HG03457 (cell line): Measurements from ENCODE around the gene SLC27A2.
"Not testable (repeated sequence)": the region's sequence is repeated elsewhere in the genome, so short reads cannot be mapped to it uniquely, and the experiment has no call there.

Source experiments
- ATAC-seq: cut with Tn5 transposase; IDR thresholded peaks from one replicate; pipeline ENCODE4 v1.9.1; 2021; ENCODE audit warnings: moderate number of reproducible peaks; ENCODE audit not compliant: unreplicated experiment

SLC27A2 gene

DNA sequence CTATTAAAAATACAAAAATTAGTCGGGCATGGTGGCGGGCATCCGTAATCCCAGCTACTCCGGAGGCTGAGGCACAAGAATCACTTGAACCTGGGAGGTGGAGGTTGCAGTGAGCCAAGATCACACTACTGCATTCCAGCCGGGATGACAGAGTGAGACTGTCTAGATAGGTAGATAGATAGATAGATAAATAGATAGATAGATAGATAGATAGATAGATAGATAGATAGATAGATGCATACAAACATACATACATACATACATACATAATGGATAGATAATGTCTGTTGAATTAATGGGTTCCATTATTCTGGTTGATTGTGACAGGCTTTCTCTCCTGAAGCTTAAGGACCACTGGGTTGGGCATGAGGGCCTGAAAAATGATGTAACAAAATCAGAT, 6.8 kb downstream of the SLC27A2 start:
- ATAC-seq = not testable (repeated sequence)

- ATAC-seq = no peak
These were observed 7.6 kb downstream of the SLC27A2 start for GRCh38 chr15:50189633-50190032.

- peak; percentile 57 for ATAC-seq
These were observed 8.2 kb downstream of the SLC27A2 start for GRCh38 chr15:50190166-50190570.

- ATAC-seq = peak; percentile 44
These were observed 8.7 kb downstream of the SLC27A2 start for GRCh38 chr15:50190723-50191122.

DNA sequence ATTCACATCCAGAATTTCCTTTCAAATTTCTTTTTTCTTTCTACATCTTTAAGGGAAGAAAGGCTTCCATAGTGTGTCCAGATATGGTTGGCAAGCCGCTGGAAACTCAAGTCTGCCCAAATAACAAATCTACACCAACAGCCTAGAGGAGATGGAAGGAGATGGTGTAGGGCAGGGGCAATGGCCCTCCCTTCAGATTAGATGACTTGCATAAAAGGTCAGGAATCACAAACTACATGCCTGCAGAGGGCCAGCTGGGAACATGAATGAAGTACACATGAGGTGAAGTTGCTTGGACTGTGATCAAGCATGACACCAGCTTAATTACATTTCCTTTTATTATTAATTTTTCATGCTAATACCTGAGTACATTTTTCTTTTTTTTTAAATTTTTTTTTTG, 10.2 kb downstream of the SLC27A2 start:
- ATAC-seq = no peak

DNA sequence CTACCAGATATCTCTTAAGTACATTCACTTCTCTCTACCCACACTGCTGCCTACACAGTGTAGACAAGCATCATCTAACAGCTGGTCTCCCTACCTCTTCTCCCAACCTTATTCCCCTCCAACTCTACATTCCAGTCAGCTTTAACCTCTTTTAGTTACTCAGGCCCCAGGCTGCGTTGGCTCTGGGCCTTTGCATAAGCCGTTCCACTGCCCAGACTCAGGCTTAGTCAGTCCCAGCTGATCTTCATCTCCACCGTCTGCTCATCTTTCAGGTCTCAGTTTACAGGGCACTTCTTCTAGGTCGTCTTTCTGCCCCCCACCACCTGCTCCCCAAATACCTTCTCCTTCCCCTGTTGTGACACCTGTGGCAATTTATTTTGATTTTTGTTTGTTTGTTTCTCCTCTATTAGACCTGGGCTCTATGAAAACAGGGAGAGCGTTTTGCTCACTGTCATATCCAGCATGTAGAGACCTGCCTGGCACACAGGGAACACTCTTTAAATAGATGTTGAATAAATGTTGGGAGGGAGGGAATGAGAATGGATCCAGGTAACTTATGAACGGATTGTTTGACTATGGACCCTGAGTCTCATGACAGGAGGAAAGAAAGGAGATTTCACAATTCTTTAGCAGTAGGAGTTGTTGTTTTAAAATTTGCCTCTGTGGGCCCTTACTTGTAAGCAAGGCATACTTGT, 11.1 kb downstream of the SLC27A2 start:
- ATAC-seq = no peak

DNA sequence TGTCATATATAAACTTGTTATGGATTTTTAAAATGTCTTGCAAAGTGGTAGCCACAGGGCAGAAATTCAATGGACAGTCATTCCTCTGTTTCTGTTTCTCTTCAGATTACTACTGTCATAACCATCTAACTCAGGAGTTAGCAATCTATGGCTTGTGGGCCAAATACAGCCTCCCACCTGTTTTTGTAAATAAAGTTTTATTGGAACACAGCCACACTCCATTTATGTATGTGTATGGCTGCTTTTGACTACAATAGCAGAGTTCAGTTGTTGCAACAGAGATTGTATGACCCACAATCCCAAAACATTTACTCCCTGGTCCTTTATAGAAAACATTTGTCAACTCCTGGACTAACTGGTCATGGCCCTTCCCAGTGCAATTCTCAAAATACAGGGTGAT, 20.0 kb downstream of the SLC27A2 start:
- no peak for ATAC-seq

- ATAC-seq = no peak
These were observed 24.0 kb downstream of the SLC27A2 start for GRCh38 chr15:50206020-50206419.

DNA sequence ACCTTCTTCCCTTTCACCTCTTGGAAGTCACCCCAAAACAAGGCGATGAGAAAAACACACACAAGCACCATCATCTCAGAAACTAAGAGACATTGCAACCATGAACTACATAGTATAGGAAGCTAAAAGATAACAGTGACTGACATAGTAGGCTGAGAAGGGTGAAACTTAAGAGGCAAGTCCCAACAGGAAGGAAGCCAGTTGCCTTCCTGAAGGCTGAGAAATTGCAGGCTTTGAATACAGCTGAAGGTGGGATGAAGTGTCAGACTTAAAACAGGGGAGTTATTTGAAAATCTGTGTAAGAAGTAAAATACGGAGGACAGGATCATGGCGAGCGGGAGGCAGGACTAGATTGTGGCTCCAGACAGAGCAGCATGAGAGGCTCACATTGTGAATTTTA, 27.8 kb downstream of the SLC27A2 start:
- no peak for ATAC-seq

- ATAC-seq = no peak
These were observed 28.6 kb downstream of the SLC27A2 start for GRCh38 chr15:50210462-50211157.

DNA sequence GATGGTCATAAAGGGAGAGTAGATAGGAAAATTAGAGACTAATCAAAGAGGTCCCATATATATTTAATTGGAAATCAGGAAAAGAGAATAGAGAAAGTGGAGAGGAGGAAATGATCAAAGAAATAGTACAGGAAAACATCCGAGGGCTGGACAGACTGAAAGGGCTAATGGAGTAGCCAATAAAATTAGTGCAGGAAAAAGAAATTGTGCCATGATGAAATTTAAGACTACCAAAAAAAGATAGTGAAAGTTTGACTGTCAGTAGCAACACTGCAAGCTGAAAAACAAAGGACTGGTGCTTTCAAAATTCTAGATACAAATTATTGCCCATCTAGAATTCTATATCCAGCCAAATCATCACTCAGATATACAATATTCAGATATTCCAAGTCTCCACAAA, 36.3 kb downstream of the SLC27A2 start:
- ATAC-seq = no peak

- no peak for ATAC-seq
These were observed 36.7 kb downstream of the SLC27A2 start for GRCh38 chr15:50218691-50219090.

DNA sequence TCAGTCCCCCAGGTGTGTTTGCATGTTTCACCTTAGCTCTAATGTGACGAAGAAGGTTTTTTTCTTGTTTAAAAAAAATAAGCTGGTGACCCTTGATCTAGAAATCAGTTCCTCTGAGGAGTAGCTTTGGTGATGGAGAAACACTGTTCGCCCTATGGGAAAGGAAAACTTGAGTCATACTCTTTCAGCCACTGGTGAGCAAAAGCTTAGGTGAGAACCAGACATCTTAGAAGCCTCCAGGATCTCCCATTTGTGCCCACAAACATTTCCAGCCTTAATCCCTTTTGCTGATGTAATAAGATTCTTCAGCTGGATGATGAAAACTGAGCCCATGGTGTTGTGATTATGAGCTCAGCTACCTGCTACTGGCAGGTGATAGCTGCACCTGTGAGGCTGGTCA, 37.8 kb downstream of the SLC27A2 start:
- no peak for ATAC-seq

DNA sequence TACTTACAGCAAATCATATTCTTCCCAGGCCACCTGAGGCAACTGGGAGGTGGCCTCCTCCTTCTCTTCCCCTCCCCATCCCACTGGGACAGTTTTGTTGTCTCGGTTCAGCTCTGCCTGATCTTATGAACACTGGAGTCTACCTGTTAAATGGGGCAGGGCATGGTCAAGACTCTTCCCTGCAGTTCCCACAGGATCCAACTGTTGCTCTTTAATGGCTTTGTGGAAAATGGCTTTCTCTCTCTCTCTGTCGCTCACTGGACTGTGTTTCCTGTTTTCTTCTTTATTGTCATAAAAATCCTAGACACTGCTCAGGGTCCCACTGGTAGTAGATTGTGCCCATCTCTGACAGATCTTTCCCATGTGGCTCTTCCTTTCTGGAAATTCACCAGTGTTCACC, 40.2 kb downstream of the SLC27A2 start:
- no peak for ATAC-seq

DNA sequence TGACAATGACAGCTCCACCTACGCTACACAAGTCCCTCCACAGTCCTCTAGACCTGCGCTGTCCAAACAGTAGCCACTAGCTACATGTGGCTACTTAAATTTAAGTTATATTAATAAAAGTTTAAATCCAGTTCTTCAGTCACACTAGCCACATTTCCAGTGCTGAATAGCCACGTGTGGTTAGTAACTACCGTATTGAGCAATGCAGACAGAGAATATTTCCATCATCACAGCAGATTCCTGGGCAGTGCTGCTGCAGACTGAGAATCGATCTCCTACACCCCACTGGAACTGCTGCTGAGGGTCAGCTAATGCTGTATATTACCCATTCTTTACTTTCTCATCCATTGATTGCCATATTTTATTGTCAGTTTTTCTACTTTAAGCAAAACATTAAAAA, 42.6 kb downstream of the SLC27A2 start:
- ATAC-seq = no peak

DNA sequence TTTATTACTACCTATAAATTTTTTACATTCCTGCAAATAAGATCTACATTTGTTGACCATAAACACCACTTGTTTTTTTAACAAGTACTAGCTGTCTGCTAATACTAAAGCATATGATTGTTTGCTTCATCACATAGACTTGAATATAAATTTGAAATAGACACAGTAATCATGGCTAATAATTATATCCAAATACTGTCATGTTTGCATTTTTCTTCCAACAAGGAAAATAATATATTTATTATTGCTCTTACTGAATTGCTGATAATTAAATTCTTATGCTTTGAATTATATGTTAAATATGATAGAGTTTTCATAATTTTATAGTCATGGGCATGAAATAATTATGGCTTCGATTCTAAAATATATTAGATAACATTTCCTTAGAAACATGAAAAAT, 43.1 kb downstream of the SLC27A2 start:
- no peak for ATAC-seq

- no peak for ATAC-seq
These were observed 43.9 kb downstream of the SLC27A2 start for GRCh38 chr15:50225938-50226337.

DNA sequence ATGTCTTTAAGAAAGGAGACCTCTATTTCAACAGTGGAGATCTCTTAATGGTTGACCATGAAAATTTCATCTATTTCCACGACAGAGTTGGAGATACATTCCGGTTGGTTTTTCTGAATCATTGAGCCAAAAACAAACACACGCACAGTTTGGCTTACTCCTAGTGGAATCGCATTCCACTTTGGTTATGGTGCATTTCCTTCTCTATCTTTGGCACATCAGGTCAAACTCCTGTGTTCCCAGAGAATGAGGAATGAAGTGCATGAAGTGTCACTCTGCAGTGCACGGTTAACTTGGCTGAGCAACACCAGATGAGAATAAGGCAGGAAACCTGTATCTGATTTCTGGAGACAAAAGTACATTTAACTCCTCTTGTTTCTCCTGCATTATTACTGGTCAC, 45.1 kb downstream of the SLC27A2 start:
- ATAC-seq = no peak

GRCh38 chr15:50228866-50229265, 46.9 kb downstream of the SLC27A2 start:
- no peak for ATAC-seq

GRCh38 chr15:50229336-50229735, 47.3 kb downstream of the SLC27A2 start:
- ATAC-seq = no peak

DNA sequence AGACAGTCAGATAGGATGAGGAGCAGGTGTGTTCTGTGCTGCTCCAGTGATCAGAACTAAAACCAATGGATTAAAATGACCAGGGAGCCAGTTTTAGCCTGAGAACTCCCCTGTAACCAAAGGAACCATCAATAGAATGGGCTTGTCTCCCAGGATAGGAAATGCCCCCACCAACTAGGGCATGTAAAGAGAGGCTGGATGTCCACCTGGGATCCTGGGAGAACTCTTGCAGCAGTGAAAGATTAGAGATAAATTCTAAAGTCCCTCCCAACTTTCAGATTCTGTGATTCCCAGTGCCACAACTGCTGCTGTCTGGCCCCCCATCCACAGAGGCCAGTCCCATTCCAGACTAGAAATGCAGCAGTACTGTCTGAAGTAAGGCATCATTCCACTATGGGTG, 49.8 kb downstream of the SLC27A2 start:
- ATAC-seq = no peak

- no peak for ATAC-seq
These were observed 50.8 kb downstream of the SLC27A2 start for GRCh38 chr15:50232791-50233190.
